ES-I3 (cell line): Measurements from ENCODE around the gene KIF5C.

Source experiments
- H3K36me3 ChIP-seq: 2 replicates; pipeline ENCODE4 v1.6.1; 2013; ENCODE audit warnings: mild to moderate bottlenecking, low read length, control low read depth, moderate library complexity; ENCODE audit not compliant: insufficient read depth
- H3K4me1 ChIP-seq: 2 replicates; pipeline ENCODE4 v1.6.1; 2013; ENCODE audit warnings: mild to moderate bottlenecking, control low read depth, low read length; ENCODE audit not compliant: insufficient read depth
- H3K9ac ChIP-seq: 2 replicates; pipeline ENCODE4 v1.6.1; 2013; ENCODE audit warnings: low read depth, mild to moderate bottlenecking, low read length, moderate library complexity
- H3K9me3 ChIP-seq: 2 replicates; pipeline ENCODE4 v1.6.1; 2013; ENCODE audit warnings: mild to moderate bottlenecking, low read length, moderate library complexity; ENCODE audit not compliant: control insufficient read depth, insufficient read depth

KIF5C gene

DNA sequence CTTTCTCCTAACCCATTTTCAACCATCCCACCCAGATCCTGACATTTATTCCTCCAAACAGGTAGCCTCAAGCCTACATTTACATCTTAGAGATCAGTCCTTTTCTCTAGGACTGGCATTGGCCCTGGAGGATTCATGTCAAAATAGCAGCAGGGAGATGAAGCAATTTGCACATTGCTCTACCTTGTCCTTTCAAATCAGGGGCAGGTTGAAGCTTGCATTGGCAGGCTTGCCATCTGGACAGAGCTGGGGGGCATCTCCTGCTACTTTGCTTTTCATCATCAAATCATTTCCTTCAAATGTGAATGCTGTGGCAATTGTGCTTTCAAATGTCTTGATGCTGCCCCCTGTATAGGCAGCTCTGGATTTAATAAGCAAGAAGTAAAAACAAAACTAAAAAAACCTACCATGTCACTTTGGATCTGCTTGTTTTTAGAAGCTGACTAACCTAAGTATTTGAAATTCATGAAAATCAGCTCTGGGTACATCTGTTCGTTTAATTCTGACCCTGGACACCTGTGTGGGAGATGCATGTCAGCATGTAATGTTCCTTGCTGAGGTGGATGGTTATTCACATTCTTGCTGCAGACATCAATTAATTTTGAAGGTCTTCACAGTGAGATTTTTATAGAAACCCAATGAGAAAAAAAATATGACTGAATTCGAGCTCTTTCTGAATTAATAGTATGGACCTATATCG is 47.9 kb downstream of the KIF5C start:
- peaks cover 17% of the 10 kb centered on the region for H3K4me1 ChIP-seq
- H3K36me3 ChIP-seq: no peaks in the 10 kb centered on the region
- no peak overlapping the region for H3K9ac ChIP-seq

DNA sequence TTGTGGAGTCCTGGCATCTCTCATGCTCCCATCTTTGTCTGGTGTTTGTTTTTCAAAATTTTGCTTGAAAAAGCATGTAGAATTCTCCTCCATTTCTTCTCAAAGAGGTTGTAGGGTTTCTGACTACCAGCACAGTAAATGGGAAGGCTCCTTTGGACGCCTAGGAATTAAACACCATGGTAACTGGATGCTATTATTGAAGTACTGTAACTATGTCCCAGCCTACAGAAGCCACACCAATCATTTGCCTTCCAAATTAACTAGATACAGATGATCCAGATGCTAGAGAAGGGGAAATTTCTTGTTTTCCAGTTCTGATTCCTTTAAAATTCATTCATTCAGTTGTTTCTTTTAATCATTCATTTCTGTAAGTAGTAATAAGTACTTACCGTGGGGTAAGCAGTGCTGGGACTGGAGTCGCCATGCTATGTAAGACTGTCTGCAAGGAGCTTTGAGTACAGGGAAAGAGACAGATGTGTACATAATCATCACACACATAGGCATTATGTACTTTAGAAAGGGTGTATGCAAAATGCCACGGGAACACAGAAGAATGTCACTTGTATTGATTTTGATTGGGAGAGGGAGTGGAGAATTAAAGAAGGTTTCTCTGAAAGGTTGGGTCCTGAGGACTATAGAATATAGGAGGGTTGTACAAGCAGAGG is 49.6 kb downstream of the KIF5C start:
- H3K36me3 ChIP-seq: no peaks in the 10 kb centered on the region
- no peaks in the 10 kb centered on the region for H3K9me3 ChIP-seq
- peaks cover 17% of the 10 kb centered on the region for H3K4me1 ChIP-seq
- no peak overlapping the region for H3K9ac ChIP-seq

More for the DNA sequence above, 47.9 kb downstream of the KIF5C start:
- H3K9me3 ChIP-seq: peaks cover 8% of the 10 kb centered on the region

DNA sequence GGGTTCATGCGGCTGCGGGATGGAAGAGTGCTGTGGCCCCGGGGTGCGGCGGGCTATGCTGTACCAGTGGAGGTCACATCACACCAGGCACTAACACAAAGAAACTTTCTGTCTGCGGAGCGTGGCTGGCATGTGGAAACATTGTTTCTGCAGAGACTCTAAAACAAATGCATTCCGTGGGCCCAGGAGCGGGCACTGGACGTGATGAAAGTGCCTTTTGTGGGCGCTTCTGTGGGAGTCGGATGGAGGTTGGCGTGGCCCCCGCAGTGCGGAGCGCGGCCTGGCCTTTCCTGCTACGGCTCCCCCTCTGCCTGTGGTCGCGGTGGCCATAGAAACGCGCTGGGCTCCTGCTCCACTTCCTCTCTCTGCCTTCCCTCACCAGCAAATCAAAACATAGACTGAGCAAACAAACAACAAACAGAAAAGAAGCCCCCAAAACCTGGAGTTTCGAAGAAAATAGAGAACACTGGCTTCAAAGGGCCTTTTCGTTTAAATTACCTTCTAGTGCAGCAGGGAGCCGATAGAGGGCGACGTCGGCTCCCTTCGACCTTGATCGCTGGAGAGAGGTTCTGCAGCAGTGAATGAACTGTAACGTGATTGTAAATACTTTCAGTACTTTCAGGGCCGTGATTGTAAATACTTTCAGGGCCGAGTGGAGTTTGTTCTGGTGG is 51.4 kb downstream of the KIF5C start:
- Histone ChIP-seq H3K4me1 (peaks cover 17% of the 10 kb centered on the region), H3K9ac (no peak overlapping the region), H3K36me3 (no peaks in the 10 kb centered on the region), H3K9me3 (no peaks in the 10 kb centered on the region)

DNA sequence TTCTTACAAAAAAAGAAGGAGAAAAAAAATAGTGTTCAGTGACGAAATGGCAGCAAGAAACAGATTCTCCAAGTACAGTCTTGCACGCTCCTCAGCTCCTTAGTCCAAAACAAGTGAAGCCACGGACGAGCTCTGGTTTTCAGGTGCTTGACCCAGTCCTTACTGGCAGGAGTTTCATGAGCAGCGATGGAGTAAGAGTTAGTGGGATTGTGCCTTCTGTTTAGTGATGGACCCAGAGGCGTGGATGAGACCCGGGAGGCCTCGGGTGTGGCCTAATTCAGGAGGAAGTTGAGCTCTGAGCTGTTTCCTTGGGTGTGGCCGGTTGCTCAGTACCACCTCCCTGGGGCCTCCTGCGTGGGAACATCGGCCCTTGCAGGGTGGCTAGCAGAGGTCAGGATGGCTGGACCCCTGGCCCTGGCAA is 52.0 kb downstream of the KIF5C start:
- Histone ChIP-seq H3K9me3 (no peaks in the 10 kb centered on the region), H3K36me3 (no peaks in the 10 kb centered on the region), H3K4me1 (peaks cover 17% of the 10 kb centered on the region), H3K9ac (no peak overlapping the region)

- no peak overlapping the region for H3K9ac ChIP-seq
- H3K36me3 ChIP-seq: no peaks in the 10 kb centered on the region
- H3K9me3 ChIP-seq: no peaks in the 10 kb centered on the region
- H3K4me1 ChIP-seq: peaks cover 8% of the 10 kb centered on the region; the same call in 1 of the 2 replicates
Measured at GRCh38 chr2:148928395-148928794, 53.4 kb downstream of the KIF5C start.

DNA sequence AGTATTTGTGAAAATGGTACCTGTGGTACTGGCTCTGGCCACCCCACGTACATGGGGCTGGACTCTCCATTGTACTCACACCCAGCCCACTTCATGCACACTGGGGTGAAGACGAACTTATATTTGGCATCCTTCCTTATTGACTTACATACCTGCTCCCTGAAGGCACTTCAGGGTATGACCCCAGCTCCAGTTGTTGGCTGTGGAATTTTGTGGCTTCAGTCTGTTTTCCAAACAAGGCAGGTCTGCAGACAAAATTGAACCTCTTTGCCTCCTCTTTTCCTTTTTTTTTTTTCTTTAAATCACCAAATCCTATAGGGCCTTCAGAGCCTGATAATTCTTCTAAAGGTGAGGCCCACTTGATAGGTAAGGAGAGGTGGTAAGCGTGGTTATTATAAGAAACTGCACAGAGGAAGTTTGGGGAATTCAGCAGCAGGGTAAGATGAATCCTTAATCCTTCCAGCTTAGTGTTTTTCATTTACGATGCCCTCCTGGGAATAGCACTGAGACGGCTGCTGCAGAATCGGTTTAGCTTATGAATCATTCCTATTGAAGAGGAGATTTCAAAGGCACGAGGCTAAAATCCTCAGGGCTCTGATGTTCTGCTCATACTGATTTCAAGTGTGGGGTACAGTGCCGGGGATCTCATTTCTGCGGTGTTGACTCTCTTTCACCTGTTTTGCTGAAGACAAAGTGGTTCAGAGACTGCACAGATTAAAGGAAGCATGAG is 55.2 kb downstream of the KIF5C start:
- no peaks in the 10 kb centered on the region for H3K36me3 ChIP-seq
- H3K9ac ChIP-seq: no peak overlapping the region
- no peaks in the 10 kb centered on the region for H3K9me3 ChIP-seq
- peaks cover 8% of the 10 kb centered on the region; the same call in 1 of the 2 replicates for H3K4me1 ChIP-seq

DNA sequence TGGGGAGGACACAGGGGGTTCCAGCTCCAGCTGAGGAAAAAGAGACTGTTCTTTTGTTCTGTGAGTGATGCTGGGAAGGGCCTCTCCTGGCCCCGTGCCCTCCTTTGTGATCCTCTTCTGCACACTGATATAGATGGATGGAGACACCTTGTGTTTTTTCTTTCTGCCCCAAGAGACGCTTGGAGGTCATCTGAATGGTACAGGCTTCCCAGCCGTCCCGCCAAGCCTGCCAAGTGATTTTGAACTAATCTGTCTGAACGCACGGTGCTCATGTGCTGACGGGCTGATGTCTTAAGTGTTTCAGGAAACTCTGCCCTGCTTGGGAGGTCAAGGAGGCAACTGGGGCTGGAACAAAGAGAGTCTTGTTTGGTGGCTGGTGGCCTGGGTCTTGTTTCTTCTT is 57.5 kb downstream of the KIF5C start:
- H3K4me1 ChIP-seq: 0 out of 2 replicates have a peak, but pooled peaks cover 2% of the 10 kb centered on the region
- H3K36me3 ChIP-seq: no peaks in the 10 kb centered on the region
- H3K9me3 ChIP-seq: no peaks in the 10 kb centered on the region
- no peak overlapping the region for H3K9ac ChIP-seq

- H3K9ac ChIP-seq: no peak overlapping the region
- no peaks in the 10 kb centered on the region for H3K9me3 ChIP-seq
- no peaks in the 10 kb centered on the region for H3K4me1 ChIP-seq
- H3K36me3 ChIP-seq: no peaks in the 10 kb centered on the region
Measured at GRCh38 chr2:148933456-148933855, 58.4 kb downstream of the KIF5C start.

GRCh38 chr2:148935791-148936190 is 60.8 kb downstream of the KIF5C start:
- Histone ChIP-seq H3K36me3 (no peaks in the 10 kb centered on the region), H3K4me1 (no peaks in the 10 kb centered on the region), H3K9me3 (no peaks in the 10 kb centered on the region), H3K9ac (no peak overlapping the region)

GRCh38 chr2:148936857-148937450 is 61.9 kb downstream of the KIF5C start:
- Histone ChIP-seq H3K36me3 (no peaks in the 10 kb centered on the region; the same call in 1 of the 2 replicates), H3K9ac (no peak overlapping the region), H3K4me1 (no peaks in the 10 kb centered on the region), H3K9me3 (no peaks in the 10 kb centered on the region)

GRCh38 chr2:148939271-148939670 is 64.2 kb downstream of the KIF5C start:
- H3K36me3 ChIP-seq: no peaks in the 10 kb centered on the region; the same call in 1 of the 2 replicates
- no peaks in the 10 kb centered on the region for H3K9me3 ChIP-seq
- H3K4me1 ChIP-seq: no peaks in the 10 kb centered on the region
- H3K9ac ChIP-seq: no peak overlapping the region

DNA sequence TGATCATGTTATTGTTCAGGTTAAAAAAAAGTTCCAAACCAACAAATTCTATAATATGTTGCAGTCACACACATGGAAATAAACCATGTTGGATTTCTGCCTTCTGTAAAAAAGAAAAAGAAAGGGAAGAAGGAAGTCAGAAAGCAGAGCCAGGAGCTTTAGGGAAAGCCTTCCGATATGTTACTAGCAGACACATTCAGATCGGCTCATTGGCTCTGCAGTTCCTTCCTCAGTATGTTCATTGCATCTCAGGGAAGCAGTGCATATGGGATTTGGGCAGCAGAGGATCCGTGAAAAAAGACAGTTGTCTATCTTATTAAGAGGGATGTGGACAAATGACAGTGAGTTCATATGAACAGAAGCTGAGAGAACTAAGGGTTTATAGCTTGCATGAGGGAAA is 68.1 kb downstream of the KIF5C start:
- no peak overlapping the region for H3K9ac ChIP-seq

DNA sequence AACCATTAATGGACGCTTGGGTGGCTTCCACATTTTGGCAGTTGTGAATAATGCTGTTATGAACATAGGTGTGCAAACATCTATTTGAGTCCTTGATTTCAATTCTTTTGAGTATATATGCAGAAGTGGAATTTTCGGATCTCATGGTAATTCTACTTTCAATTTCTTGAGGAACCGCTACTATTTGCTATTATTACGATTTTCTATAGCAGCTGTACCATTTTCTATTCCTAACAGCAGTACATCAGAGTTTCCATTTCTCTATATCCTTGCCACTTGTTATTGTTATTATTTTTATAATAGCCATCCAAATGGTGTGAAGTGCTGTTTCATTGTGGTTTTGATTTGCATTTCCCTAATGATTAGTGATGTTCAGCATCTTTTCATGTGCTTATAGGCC is 69.5 kb downstream of the KIF5C start:
- H3K9ac ChIP-seq: no peak overlapping the region
- no peaks in the 10 kb centered on the region for H3K9me3 ChIP-seq
- no peaks in the 10 kb centered on the region for H3K4me1 ChIP-seq
- no peaks in the 10 kb centered on the region; the same call in 1 of the 2 replicates for H3K36me3 ChIP-seq

More for the DNA sequence above, 68.1 kb downstream of the KIF5C start:
- H3K36me3 ChIP-seq: no peaks in the 10 kb centered on the region; the same call in 1 of the 2 replicates
- H3K9me3 ChIP-seq: no peaks in the 10 kb centered on the region
- no peaks in the 10 kb centered on the region for H3K4me1 ChIP-seq

DNA sequence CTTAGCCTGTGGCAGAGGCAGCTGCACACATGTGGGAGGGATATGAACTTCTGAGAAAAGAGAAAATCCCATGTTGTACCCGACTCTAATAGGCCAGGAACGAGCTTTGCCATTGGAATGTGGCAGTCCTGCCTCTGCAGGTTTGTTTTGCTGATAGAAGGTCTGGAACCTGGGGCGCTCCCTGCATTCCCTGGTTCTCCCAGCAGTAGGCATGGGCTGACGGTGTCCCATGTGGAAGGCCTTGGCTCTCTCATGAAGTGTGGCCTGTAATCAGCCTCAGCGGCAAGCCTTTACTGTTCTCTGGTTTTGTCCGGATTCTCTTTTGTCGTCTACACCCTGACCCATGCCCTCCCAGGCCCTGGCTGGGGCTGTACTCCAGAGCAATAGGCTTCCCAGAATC is 72.3 kb downstream of the KIF5C start:
- no peak overlapping the region for H3K9ac ChIP-seq
- H3K36me3 ChIP-seq: no peaks in the 10 kb centered on the region
- H3K9me3 ChIP-seq: no peaks in the 10 kb centered on the region
- H3K4me1 ChIP-seq: no peaks in the 10 kb centered on the region
